ENCODE data around the gene CLPSL1. TPM values are rescaled to one million over a fixed set of nuclear protein-coding genes. Genes with fewer than 3 reads are reported as not detected.

The CLPSL1 gene
- total RNA-seq, 1 donor from 2014 or later = not detected

DNA sequence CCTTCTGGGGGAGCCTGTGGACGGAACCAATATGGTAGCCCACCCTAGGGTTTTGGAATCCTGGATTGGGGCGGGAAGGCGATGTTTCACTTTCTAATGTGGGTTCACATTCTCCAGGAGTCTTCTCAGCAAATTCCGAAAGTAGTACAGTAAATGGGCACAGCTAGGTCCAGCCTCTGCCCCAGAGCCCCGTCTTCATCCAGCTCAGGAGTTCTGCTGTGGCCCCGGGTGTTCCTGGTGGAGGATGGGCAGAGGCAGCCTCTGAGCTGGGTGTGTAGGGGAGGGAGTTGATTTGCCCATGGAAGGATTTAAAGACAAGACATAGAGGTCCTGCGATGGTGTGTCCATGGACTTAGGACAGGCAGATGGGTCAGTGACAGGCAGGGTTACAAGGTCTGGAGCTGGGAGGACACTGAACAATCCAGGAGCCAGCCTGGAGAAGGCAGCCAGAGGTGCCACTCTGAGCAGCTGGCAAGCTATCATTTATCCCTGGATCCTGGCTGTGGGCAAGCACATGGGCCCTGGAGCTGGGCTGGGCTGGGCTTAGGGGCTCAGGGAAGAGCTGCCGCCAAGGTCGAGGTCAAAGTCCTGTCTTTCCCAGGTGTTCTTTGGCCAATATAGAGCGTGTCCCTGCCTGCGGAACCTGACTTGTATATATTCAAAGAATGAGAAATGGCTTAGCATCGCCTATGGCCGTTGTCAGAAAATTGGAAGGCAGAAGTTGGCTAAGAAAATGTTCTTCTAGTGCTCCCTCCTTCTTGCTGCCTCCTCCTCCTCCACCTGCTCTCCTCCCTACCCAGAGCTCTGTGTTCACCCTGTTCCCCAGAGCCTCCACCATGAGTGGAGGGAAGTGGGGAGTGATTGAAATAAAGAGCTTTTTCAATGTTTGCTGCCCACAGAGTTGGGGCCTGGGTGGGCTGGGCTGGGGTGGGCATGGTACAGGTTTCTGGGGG, 6.7 kb downstream of the CLPSL1 start:
- ATAC-seq (ENCODE audit: poor library complexity) (no peak), DNase-seq (no peak)
- intact Hi-C loops (cut with DNase I) = no loop called here

DNA sequence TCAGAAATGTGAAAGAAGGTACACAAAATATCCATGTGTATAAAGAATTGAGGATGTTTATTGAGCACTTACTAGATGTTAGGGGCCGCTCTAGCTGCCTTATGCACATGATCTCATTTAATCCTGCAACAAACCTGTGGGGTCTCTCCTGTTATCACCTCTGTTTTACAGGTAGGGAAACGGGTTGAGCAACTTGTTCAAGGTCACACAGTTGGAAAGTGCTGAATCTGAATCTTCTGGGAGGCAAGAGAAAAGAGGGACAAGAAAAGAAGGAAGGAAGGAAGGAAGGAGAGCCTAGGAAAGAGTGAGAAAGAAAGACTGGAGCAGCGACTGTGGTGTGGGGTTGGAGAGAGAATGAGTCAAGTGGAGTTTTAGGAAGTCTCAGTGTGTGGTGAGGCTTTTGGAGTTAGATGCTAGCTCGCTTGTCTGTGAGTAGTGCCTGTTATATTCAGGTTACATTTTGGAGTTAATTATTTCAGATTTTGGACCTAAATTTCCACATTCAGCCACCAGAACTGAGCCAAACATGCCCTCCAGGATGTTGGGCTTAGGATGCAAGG, 7.7 kb downstream of the CLPSL1 start:
- ATAC-seq (ENCODE audit: poor library complexity) (no peak), DNase-seq (no peak)
- intact Hi-C loops (cut with DNase I) = no loop called here

DNA sequence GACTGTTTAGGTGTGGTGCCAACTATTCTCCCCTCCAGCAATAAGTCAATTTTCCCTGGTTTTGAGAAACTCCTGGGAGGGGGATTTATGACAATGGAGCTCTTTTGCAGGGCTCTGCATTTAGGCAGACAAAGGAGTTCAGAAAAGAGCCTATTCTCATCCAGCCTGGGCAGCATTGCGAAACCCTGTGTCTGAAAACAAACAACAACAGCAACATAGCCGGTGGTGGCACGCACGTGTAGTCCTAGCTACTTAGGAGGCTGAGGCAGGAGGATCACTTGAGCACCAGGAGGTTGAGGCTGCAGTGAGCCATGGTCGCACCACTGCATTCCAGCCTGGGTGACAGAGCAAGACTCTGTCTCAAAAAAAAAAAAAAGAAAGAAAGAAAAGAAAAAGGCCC, 9.9 kb downstream of the CLPSL1 start:
- DNase-seq (no peak), ATAC-seq (ENCODE audit: poor library complexity) (no peak)
- intact Hi-C loops (cut with DNase I) = no loop called here

DNA sequence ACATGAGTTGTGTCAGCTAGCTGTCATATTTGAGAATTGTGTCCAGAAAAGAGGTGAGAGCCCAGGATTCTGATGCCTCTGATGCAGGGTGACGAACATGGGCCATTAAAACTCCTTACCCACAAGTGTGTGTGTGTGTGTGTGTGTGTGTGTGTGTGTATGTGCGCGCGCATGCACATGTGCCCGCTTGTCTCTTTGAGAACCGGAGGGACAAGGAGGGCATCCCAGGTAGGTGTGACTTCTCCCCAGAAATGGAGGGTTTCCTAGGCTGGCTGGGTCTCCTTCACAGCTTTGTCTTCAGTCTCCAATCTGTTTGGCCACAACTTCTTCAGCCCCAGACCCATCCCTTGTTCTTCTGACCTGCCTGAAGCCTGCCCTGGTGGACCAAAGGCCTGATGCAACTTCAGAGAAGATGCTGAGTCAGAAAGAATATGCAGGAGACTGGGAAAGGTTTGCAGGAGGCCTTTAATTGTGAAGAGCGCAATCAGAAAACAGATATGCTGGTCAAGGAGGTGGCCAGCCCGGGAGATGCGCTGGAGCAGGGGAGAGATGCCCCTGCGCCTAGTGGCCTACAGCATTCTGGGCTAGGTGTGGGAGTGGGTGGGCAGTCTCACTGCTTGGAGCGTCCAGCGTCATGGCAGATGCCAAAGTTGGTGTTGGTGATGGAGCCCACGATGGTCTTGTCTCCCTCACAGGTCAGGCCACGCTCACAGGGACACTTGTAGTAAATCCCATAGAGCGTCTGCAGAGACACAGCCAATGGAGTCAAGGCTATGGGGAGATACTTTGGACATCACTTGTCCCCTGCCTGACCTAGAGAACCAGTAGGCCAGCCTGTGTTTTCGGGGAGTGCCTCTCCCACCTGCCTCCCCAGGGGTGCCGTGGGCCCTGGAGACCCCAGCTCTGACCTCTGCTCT, 14.0 kb downstream of the CLPSL1 start:
- intact Hi-C loops (cut with DNase I) = no loop called here
- no peak for ATAC-seq (ENCODE audit: poor library complexity)
- no peak for DNase-seq

DNA sequence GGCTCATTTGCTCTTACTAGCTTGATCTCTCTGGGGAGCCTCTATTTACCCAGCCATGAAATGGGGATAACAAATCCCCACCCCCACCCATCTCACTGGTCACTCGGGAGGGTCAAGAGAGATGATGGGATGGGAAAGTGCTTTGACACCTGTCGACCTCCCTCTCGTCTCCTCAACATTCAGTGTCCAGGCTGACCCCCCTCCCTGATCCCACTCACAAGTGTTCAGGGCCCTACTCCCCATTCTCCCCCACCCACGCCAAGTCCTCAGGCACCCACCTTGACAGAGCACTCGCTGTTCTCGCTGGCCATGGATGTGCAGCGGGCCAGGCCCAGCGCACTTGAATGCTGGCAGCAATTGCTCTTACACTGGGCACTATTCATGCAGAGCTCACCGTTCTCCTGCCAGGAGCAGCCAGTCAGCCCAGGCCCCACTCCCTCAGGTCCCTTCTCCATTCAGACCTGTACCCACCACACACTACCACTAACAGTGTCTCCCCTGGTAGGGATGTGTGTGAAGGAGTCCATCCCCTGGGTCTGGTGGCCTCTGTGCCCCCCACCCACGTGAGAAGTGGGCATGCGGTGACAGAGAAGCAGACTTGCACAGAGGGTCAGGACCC, 14.7 kb downstream of the CLPSL1 start:
- ATAC-seq (ENCODE audit: poor library complexity) (no peak), DNase-seq (no peak)

DNA sequence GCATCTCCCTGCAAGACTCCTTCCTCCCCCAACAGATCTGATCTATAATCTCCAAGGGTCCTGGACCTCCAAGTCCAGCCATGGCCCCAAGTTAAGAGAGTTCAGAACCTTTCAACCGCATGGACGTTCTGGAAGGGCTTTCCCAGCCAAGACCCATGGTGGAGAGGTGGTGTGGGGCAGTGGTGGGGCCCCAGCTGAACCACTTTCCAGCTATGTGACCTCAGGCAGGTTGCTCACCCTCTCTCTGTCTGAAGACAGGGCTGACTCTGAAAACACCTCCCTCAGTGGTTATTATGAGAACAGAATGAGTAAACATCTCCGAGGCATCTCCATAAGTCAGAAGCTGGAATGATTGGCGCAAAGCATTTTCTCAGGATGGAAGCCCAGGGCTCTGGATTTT, 15.4 kb downstream of the CLPSL1 start:
- intact Hi-C loops (cut with DNase I) = no loop called here
- DNase-seq (no peak), ATAC-seq (ENCODE audit: poor library complexity) (no peak)

More for the DNA sequence above, 14.7 kb downstream of the CLPSL1 start:
- intact Hi-C loops (cut with DNase I) = no loop called here

DNA sequence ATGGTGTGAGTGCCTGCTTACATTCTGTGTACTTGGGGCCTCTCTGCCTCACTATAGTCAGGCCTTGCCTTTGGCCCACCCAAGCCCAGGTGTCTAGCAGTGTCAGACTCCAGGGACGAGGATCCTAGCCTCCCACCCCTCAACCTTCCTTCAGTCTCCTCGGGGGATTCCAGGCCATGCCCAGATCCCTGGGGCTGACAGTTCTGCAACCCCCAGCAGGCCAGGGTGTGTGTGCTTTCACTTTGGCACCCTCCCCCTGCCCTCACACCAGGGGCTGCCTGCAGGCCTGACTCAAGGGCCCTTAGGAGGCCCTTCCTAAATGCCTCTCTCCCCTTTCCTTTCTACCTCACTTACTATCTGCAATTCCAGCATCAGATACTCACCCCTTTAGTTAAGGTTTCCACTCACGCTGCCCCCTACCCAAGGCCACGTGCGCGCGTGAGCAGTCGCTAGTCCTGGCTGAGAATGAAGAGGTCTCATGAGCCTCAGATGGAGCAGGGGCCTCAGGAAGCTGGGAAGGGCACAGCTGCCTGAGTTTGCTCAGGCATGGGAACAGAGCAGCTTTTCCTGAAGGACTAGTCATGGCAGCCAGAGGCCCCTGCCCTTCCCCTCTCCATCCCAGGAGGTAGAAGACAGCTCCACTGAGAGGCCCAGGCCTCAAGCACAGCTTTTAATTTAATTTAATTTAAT, 17.2 kb downstream of the CLPSL1 start:
- intact Hi-C loops (cut with DNase I) = no loop called here
- DNase-seq (no peak), ATAC-seq (ENCODE audit: poor library complexity) (no peak)

DNA sequence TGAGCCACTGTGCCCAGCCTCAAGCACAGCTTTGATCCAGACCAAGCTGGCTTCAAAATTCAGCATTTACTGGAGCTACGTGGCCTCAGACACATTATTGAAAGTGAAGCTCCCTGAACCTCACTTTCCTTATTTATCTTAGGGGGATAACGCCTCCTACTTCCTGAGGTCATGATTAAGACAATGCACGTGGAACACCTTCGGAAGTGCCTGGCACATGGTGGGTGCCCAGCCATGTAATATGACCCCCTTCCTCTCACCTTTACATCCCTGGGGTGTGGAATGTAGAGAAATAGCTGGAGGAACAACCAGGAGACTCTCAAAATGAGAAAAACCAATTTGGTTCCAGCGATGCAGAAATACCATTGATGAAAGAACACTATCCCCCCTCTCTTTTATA, 17.9 kb downstream of the CLPSL1 start:
- no peak for DNase-seq
- ATAC-seq (ENCODE audit: poor library complexity) = no peak
- intact Hi-C loops (cut with DNase I) = no loop called here

DNA sequence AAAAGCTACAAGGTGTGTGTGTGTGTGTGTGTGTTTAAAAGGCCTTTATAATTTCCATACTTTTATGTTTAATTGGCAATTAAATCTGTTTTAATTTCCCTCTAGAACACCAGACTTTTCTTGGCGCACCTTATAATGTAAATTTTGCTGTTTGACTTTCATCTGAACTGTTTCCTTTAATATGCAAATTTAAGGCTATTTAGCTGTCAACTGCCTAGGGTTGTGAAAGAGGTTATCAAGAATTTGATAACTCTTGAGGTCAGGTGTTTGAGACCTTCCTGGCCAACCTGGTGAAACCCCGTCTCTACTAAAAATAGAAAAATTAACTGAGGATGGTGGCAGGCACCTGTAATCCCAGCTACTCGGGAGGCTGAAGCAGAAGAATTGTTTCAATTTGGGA, 20.3 kb downstream of the CLPSL1 start:
- no peak for DNase-seq
- no peak for ATAC-seq (ENCODE audit: poor library complexity)
- intact Hi-C loops (cut with DNase I) = no loop called here

DNA sequence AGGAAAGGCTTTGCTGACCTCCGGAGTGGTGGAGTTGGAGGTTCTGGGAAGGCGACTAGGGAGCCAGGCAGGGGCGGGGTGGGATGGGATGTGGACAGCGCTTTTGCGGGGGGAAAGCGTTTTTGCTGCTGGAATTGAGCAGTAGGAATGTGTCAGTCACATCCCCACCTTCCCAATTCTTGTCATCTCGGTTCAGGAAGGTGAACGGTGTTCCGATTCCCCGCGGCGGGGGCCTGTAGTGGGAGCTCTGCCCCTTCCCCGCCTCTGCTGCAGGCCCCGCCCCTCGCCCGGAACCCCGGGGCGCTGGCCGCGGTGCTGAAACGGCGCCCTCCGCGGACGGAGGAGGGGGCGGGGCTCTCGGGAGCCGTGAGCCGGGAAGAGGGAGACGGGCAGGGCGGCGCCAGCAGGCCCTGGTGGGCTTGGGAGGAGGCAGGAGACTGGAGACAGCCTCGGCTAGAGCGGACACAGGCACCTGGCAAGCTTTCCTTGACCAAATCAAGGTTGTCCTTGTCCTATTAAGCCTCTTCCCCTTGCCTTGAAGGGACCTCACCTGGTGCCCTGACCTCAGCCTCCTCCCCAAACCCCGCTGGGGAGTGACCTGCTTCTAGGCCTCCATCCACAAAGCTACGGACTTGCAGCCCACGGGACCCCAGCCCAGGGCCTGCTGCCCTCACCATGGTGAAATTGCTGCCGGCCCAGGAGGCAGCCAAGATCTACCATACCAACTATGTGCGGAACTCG, 24.3 kb downstream of the CLPSL1 start, which contains the start of gene LHFPL5:
Gene LHFPL5, plus strand, starts transcription at position 357 of the 741 bp plus-strand sequence. Its CDS starts 319 bp downstream, at position 676.
- peak; percentile 87 for ATAC-seq (ENCODE audit: poor library complexity)
- DNase-seq = peak; percentile 50
- intact Hi-C loops (cut with DNase I) = no loop called here

DNA sequence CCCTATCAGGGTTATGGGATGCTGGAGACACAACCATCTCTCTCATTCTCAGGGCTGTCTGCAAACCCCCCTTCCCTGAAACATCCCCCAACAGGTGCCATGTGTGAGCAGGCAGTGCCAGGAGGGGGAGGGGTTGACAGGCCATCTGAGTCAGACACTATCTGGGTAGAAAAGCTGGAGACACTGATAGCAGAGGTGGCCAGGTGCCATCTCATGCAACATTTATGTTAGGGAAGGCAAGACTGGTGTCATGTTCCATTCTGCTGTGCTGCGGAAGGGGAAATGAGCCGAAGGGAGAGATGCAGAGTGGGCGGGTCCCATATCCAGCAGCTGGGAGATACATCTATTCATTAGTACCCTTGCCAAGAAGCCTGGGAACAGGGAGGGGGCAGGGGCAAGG, 27.9 kb downstream of the CLPSL1 start:
- intact Hi-C loops (cut with DNase I) = no loop called here
- DNase-seq (no peak), ATAC-seq (ENCODE audit: poor library complexity) (no peak)

DNA sequence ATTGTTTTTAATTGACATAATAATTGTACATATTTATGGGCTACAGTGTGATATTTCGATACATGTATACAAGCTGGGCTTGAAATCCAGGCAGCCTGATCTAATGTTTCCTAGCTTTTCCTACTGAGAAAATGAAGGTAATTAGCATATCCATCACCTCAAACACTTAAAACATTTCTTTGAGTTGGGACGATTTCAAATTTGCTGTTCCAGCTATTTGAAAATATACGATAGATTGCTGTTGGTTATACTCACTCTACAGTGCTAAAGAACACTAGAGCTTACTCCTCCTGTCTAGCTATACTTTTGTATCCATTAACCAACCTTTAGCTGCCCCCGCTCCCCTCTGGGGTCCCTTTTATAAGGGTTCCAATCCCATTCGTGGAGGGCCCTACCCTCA, 29.0 kb downstream of the CLPSL1 start:
- intact Hi-C loops (cut with DNase I) = no loop called here
- ATAC-seq (ENCODE audit: poor library complexity) = no peak
- no peak for DNase-seq

DNA sequence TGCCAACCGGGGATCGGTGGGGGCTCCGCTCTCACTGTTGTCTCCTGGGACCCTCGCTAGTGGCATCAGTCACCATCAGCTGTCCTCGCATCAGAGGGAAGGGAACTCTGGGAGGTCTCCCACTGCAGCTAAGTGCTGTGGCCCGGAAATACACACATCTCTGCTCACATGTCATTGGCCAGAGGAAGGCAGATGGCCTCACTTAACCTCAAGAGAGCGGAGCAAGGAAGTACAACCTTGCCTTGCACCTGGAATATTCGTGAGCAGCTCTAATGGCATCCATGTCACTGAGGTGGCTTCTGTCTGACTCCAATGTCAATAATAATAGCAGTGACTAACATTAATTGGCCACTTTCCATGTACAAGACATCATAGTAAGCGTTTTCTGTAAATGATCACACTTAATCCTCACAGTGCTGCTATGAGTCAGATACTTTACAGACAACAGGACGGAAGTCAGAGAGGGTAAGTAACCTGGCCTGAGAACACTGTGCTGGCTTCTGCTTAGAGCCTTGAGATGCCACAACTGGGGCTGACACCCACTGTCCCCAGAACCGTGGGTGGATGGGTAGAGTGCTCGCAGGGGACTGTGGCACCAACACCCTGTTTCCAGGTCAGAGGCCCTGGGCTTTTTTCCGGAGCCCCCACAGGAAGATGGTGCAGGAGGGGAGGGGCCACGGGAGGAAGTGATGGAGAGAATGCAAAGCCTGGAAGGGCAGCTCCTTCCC, 30.3 kb downstream of the CLPSL1 start:
- intact Hi-C loops (cut with DNase I) = no loop called here
- no peak for ATAC-seq (ENCODE audit: poor library complexity)

DNA sequence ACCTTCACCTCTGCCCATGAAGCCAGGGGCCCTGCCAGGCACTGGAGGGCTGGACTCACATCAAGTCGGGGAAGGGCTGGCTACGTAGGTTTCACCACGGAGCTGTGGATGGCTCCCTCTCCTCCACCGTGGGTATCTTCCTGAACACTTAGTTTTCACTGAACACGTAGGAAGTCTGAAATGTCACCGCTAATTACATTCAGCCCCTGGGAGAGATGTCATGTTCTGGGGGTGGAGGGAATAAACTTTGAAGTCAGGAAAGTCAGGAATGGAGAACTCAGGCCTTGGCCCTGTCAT, 30.8 kb downstream of the CLPSL1 start:
- no peak for ATAC-seq (ENCODE audit: poor library complexity)
- intact Hi-C loops (cut with DNase I) = no loop called here
- DNase-seq = no peak

More for the DNA sequence above, 30.3 kb downstream of the CLPSL1 start:
- no peak for DNase-seq

DNA sequence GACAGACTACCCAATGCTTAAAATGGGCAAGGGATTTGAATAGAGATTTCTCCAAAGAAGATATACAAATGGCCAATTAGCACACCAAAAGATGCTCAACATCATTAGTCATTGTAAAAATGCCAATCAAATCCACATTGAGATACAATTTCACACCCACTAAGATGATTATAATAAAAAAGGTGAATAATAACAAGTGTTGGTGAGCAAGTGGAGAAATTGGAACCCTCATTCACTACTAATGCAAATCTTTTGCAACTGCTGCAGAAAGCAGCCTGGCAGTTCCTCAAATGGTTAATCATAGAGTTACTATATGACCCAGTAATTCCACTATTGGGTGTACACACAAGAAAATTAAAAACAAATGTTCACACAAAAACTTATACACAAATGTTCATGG, 36.7 kb downstream of the CLPSL1 start:
- ATAC-seq (ENCODE audit: poor library complexity) (no peak), DNase-seq (no peak)
- intact Hi-C loops (cut with DNase I) = no loop called here

DNA sequence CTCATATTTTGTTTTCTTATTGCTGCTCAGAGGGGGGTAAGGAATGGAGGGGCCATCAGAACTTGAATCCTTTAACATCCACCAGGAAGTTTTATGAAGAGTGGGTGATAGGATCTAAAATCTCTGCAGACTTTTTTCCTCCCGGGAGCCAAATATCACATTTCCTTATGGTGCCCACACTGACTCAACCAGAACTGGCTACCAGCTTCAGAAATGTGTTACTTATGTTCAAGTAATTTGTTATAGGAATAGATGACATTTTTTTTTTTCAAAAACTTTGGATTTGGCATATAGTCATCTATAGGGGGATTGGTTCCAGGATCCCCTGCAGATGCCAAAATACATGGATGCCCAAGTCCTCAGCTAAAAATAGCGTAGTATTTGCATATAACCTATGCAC, 42.8 kb downstream of the CLPSL1 start:
- ATAC-seq (ENCODE audit: poor library complexity) (no peak), DNase-seq (no peak)
- intact Hi-C loops (cut with DNase I) = no loop called here

DNA sequence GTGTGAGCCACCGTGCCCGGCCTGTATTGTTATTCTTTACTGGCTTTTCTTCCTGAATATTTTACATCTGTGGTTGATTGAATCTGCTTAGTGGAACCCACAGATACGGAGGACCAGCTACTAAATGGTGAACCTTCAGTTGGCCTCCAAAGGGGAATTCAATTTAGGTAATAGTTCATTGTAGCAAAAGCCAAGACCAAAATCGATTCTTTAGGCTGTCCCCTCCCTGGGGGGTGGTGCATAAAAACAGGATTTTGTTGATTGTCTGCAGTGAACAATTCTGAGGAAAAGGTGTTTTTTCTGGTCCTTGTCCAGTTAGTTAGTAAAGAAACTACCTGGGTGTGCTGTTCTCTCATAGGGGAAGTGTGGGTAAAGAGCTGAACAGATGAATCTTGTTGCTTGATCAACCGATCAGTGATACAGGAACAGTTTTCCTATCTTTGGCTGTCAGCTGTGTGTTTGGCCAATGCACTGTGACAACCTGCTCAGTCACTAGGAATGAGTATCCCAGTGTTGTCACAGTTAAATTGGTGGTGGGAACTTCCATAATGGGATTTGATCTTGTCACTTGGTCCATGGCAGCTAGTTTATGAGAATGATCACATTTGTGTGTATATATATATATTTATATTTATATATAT, 43.9 kb downstream of the CLPSL1 start:
- DNase-seq (no peak), ATAC-seq (ENCODE audit: poor library complexity) (no peak)
- intact Hi-C loops (cut with DNase I) = no loop called here

Data from Right ventricle myocardium superior (tissue), 1 donor.